HT-29 (cell line): ENCODE measurements around the gene BRAT1. TPM values are rescaled to one million over a fixed set of nuclear protein-coding genes. Genes with fewer than 3 reads are reported as not detected.
"Not testable (repeated sequence)": the region's sequence is repeated elsewhere in the genome, so short reads cannot be mapped to it uniquely, and the experiment has no call there.

Experiments used
- DNase-seq: peaks from one replicate; pipeline ENCODE4 v3.0.0-alpha.2; 2015; ENCODE audit warnings: low spot score
- total RNA-seq: library from RNA; depleted of rRNA; stranded (reverse); fragments of >200 nt; shearing (Covaris generic); gene quantifications from 2 replicates; pipeline ENCODE4 v1.2.3, GENCODE V29; 2014

The BRAT1 gene
- total RNA-seq, 1 experiment from 2014 or later = 106 TPM

DNA sequence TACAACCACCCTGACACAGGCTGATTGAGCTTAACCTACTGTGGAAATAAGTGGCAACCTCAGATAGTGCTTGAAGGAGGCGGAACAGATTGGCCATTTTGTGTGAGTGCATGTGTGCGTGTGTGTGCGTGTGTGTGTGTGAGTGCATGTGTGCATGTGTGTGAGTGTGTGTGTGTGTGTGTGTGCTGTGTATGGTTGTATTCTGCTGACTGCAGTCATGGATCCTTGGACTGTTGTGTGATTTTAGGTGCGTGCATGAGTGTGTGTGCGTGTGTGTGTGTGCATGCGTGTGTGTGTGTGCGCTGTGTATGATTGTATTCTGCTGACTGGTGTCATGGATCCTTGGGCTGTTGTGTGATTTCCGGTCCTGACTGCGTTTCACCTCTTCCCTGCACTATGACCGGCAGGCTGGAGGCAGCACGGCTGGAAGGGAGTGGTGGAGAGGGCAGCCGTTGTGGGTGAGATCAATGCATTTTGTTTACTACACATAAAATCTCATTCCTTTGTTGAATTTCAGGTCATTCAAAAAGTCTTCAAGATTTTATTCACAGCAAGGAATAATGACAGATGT lies 9.7 kb upstream of the BRAT1 start:
- peak; percentile 28 for DNase-seq

DNA sequence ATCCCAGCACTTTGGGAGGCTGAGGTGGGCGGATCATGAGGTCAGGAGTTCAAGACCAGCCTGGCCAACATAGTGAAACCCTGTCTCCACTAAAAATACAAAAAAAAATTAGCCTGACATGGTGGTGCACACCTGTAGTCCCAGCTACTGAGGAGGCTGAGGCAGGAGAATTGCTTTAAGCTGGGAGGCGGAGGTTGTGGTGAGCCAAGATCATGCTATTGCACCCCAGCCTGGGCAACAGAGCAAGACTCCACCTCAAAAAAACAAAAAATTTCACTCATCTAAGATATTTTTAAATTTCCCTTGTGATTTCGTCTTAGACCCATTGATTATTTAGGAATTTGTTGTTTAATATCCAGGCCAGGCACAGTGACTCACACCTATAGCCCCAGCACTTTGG lies 8.6 kb upstream of the BRAT1 start:
- DNase-seq = not testable (repeated sequence)

DNA sequence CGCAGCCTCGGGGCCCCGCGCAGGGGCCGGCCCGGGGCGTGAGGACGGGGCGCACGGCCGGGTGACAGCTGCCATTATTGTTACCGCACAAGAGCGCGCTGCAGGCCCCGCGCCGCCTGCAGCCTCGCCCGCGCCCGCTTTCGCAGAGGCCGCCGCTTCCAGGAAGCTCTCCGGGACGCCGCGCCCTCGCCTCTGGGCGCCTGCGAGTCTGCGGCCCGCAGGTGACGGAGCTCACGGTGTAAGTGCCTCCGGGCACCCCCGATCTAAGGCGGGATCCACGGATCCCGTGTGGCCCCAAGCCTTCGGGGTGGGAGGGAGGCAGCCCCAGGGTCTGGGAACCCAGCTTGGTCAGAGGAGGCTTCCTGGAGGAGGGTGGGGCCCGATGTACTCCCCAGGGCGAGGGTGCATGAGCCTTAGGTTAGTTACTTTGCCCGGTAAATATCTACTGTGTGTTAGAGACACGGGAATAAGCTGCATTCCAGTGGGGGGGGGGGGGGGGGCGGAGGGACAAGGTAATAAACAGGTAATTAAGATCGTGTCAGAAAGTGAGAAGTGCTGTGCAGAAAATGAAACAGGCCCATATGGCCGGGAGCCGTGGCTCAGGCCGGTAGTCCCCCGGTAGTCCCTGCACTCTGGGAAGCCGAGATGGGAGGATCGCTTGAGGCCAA lies 4.1 kb upstream of the BRAT1 start:
- peak; percentile 47 for DNase-seq

DNA sequence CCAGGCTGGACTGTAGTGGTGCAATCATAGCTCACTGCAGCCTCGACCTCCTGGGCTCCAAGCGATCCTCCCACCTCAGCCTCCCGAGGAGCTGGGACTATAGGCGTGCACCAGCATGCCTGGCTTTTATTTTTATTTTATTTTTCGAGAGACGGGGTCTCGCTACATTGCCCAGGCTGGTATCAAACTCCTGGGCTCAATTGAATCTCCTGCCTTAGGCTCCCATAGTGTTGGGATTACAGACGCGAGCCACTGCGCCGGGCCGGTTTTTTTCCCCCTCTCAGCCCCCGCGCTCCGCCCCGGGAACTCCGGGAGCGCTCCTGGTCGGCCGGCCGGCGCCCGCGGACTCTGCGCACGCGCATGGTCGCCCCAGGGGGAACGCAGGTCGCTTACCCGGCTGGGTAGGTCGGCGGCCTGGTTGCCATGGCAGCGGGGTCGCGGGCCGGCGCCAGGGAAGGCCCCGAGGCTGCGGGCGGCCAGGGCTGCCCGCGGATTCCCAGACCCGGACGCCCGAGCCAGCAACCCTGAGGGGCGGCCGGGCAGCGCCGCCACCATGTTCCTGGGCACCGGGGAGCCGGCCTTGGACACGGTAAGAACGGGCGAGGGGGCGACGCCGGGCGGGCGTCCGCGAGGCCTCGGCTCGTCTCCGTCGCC lies 3.4 kb upstream of the BRAT1 start, which contains the start of gene IQCE:
IQCE (plus strand) TSS at position 351 of the 654 bp plus-strand sequence; CDS start at position 554, 203 bp downstream.
- DNase-seq = peak; percentile 91

DNA sequence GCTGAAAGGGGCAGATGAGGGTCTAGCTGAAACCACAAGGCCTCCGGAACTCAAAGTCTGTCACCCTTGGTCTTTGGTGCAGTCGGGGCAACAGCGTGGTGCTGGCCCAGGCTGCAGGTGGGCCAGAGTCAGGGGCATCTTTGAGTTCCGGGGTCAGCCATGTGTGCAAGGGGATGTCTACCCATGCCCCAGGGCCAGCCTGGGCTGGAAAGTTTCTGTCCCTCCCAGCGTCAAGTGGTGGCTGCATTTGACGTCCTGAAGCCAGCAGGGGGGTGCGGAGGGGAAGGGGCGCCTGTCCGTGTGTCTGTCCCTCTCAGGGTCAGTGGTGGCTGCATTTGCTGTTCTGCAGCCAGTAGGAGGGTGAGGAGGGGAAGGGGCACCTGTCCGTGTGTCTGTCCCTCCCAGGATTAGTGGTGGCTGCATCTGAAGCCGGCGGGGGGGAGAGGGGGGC lies 638 bp downstream of the BRAT1 start:
- DNase-seq = no peak

DNA sequence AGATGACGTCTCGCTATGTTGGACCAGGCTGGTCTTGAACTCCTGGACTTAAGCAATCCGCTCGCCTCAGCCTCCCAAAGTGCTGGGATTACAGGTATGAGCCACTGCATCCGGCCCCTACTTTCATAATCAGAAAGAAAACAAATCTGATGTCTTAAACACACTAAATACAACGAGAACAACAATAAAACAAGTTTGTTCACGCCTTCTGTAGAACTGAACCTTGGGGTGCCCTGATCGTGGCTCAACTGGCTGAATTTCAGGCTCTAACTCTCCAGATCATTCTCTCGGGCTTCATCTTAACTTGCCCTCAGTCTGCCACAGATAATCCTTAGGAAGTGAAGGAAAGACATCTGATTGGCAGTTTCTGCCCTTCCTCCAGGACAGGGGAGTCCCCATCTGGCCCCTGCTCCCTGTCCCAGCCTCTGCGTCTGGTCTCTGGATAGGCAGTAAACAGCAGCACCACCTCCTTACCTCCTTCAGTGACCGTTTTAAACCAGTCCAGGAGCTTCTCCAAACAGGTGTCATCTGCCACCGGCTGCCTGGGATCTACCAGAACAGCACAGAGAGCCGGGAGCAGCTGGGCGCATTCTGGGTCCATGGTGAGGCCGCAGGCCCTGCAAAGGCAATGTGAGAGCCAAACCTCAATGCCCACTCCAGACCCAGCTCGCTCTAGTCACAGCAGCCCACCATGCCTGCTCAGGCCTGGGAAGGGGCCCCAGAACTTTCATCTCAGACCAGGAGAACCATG lies 1.3 kb downstream of the BRAT1 start:
- peak; percentile 18 for DNase-seq

DNA sequence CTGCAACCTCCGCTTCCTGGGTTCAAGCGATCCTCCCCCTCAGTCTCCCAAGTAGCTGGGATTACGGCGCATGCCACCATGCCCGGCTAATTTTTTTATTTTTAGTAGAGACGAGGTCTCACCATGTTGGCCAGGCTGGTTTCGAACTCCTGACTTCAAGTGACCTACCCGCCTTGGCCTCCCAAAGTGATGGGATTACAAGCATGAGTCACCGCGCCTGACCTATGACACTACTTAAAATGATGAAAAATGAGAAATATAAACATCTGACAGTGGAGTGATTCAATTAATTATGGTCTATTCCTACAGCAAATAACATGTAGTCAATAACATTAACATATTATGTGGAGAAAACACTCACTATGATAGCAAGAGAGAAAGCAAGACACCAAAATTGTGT lies 2.2 kb downstream of the BRAT1 start:
- no peak for DNase-seq

DNA sequence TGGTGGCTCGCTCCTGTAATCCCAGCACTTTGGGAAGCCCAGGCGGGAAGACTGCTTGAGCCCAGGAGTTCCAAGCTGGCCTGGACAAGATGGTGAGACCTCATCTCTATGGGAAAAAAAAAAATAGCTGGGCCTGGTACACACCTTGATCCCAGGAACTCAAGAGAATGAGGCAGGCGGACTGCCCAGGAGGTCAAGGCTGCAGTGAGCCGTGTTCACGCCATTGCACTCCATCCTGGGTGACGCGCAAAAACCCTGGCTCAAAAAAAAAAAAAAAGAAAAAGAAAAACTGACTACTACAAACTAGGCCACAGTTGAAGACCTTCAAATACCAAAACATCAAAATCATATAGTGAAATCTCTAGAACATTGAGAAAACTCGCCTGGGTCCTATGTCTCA lies 3.9 kb downstream of the BRAT1 start:
- no peak for DNase-seq

DNA sequence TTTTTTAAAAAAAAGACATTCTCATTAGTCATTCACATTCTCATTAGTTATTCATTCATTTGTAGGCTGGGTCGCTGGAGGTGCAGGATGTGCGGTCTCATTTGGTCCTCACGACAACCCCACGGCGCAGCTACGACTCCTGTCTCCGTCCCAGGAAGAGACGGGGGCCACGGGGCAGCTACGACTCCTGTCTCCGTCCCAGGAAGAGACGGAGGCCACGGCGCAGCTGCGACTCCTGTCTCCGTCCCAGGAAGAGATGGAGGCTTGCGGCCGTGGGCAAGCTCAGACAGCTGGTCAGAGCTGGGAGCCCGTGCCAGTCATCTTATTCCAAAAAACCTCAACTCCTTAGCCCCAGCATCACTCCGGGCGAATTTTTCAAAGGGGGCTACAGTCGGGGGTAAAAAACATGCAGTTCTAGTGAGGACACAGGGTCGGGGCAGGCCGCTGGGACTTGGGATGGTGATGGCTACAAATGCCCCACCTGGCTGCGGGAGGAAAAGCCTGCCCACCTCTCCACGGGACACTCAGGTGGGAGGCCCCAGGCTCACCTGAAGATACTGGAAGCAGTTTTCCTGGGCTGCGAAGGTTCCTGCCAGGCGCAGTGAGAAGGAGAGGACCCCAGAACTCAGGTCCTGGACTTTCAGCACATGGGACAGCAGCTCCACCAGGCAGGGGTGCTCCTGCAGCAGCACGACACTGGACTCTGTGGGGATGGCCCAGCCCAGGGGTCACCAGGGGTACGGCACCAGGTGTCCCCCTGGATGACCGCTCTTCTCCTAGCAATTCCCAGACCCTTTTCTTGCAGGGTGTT lies 8.3 kb downstream of the BRAT1 start:
- DNase-seq = no peak

DNA sequence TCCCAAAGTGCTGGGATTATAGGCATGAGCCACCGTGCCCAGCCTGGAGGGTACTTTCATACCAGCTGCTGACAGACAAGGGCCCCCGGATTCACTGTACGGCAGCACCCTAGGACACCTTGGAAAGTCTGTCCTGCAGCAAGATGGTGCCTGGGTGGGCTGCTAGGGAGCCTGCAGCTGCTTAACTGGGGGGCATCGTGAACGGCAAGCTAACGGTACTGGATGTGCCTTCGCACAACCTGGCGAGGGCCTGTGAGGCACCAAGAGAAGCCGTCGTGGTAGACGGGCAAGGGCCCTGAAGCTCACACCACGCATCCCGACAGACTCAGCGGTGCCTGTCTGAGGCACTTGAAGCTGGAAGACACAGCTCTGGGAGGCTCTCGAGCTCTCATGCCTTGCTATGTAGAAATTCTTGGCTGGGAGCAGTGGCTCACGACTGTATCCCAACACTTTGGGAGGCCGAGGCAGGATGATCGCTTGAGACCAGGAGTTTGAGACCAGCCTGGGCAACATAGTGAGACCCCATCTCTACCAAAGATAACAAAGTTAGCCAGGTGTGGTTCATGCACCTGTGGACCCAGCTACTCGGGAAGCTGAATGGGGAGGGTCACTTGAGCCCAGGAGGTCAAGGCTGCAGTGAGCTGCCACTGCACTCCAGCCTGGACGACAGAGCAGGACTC lies 9.4 kb downstream of the BRAT1 start:
- no peak for DNase-seq

DNA sequence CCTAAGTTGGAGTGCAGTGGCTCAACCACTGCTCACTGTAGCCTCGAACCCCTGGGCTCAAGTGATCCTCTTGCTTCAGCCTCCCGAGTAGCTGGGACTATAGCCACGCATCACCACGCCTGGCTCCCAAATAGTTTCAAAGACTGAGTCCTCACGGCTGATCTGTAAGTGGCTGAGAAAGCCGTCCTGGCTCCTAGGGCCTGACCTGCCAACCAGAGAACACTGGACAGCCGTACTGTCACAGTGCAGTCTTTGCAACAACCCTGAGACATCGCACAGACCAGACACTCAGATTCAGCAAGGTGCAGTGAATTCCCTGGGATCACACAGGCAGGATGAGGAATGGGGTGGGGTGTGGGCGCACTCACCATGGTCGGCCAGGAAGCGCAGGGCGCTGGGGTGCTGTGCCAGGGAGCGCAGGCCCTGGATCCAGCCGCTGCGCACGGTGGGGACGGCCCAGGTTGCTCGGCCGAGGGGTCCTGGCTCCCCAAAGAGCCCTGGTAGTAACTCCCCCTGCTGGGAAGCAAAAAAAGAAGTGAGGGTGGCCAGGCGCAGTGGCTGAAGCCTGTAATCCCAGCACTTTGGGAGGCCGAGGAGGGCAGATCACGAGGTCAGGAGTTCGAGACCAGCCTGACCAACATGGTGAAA lies 10.7 kb downstream of the BRAT1 start:
- no peak for DNase-seq

DNA sequence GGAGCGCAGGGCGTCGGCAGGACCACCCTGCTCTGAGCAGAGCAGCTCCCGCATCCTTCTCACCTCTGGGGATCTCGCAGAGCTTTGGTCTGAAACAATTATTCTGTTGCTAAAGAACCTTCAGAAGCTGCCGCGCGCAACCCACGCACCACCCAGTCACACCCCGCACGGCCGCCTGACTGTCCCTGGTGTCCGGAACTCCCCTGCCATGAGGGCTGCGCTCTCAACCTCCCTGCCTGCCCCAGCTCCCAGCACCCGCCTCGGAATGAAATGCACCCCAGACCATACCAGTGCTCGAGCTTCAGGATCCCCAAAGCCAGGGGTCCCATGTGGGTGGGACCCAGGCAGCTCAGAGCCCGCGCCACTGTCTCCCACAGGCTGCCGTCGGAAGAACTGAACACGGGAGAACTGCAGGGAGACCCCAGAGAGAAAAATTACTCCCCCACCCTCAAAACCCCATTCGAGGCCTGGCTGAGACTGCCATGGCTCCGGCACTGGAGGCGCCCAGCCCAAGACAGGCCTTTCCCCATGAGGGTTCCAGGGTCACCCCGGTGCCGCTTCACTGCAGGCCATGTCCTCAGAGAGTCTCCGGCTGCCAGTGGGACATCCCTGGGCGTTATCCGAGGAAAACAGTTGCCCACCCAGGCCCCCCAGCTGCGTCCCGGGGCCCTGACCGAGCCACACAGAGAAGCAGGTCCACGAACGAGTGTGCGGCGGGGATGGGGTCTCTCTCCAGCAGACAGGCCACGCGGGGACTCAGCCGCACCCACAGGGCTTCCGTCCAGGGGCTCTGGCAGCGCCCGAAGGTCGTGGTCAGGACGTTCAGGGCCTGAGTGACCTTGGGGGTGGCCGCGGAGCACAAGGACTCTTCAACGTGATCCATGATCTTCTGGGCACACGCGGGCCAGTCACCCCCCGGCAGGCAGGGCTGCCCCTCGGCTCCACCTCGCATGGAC lies 12.1 kb downstream of the BRAT1 start:
- no peak for DNase-seq

DNA sequence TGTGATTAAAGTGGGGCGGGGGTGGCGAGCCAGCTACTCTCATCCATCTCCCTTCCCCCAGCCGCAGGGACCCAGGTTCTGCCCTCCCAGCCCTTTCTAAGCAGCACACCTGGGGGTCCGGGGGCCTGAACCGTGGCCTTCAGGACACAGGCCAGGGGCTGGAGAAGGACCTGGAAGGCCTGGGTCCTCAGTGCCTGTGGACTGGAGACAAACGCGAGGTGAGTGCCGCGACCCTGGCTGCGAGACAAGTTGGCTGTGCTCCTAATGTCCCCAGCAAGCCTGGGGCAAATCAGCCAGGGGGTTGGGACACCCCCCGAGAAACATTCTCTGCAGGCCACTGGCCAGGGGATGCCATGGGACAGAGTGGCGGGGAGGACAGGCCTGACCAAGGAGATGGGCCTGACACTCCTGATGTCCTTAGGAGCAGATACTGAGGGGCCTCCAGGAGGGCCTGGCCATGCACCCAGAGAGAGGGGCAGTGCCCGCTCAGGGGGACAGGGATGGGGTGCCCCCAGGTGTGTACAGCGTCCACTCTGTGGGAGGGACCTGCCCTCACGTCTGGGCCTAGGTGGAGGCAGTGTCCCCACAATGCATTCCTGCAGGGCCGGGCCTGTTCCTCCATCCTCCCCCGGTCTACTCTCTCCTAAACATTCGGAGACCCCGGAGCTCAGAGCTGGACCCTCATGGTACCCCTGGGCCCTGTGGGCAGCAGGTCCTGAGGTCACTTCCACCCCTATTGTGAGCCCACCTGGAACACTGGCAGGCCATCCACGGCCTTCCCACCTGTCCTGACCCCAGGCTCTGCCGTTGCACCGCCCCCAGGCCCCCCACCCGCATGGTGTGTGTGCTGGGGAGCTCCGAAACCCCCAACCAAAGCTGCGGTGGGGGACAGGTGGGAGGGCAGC lies 13.1 kb downstream of the BRAT1 start:
- DNase-seq = no peak

DNA sequence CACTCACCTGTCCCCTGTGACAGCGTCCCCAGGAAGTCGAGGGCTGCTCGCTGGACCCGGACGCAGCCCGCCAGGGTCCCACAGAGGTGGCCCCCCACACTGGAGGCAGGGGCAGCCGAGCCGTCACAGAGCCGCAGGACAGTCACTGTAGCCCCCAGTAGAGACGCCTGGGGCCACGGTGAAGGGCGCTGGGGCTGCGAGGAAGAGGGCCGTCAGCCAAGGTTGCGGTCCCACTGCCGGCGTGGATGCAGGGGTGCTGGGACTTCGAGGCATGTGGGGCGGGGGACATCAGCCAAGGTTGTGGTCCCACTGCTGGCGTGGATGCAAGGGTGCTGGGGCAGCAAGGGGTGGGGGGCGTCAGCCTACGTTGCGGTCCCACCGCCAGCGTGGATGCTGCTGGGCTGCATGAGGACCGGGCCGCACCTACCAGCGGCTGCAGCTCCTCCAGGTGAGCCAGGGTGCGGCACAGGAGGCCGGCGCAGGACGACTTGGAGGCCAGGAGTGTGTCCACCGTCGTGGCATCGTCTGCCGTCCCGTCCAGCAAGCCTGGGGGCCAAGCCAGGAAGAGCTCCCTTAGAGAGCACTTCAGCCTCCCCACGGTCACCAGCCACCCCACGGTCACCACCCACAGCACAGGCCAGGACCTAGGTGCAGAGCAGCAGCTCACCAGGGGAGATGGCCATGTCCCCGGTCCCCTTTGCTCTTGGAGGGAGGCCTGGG lies 13.9 kb downstream of the BRAT1 start:
- no peak for DNase-seq

DNA sequence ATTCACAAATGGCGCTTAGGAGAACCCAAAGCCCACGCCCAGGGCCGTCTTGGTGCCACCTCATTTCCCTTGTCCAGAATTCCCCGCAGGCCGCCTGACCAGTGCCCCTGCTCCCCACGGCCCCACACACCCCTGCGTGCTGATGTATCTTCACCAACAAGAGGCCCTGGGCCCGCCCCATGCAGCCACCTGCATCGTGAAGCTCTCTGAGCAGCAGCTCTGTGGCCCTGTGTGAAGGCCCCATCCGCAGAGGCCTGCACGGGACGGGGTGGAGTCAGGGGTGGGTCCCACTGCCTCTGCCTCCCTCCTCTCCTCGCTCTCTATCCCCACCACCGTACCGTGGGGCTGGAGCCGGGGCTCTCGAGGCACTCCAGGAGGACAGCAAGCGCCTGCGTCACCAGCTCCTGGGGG lies 14.7 kb downstream of the BRAT1 start:
- DNase-seq = no peak

DNA sequence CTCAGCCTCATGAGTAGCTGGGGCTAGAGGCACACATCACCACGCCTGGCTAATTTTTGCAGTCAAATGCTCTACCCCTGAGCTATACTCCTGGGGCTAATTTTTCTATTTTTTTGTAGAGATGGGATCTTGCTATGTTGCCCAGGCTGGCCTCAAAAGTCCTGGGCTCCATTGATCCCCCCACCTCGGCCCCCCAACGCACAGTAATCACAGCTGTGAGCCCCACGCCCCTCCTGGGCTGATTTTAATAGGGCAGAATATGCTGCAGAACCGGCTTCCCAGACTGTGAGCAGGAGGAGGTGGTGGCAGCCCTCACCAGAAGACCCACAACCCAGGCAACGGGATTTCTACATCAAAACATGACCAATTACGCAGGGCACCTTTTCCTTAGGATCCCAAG lies 15.2 kb downstream of the BRAT1 start:
- DNase-seq = no peak
